D721Med (cell line): ENCODE data around the gene TMEM125.

ENCODE experiments used
- DNase-seq: peaks from one replicate; pipeline ENCODE4 v3.0.0; 2011; ENCODE audit warnings: low spot score; ENCODE audit not compliant: insufficient read length
- FAIRE-seq: peaks from 2 replicates; lab custom pipeline; 2011; peaks lifted over from hg19 to GRCh38; lab: Jason Lieb, UNC
- CTCF ChIP-seq: IDR thresholded peaks from 2 replicates; pipeline ENCODE4 v1.5.1; 2012; ENCODE audit warnings: mild to moderate bottlenecking, control low read depth; ENCODE audit not compliant: insufficient read depth; ENCODE audit errors: missing control alignments

The TMEM125 gene

GRCh38 chr1:43286115-43286514 lies 16.3 kb downstream of the TMEM125 start:
- TF ChIP-seq CTCF, result no peak
- DNase-seq (no peak), FAIRE-seq (no peak)

GRCh38 chr1:43286533-43286932 lies 16.8 kb downstream of the TMEM125 start:
- DNase-seq (no peak), FAIRE-seq (no peak)
- no peak for TF ChIP-seq CTCF

- FAIRE-seq, result no peak
These were observed 18.4 kb downstream of the TMEM125 start for GRCh38 chr1:43288058-43288784.

GRCh38 chr1:43288785-43289706 lies 19.3 kb downstream of the TMEM125 start:
- FAIRE-seq (no peak), DNase-seq (no peak)
- TF ChIP-seq CTCF, result no peak

More at GRCh38 chr1:43288058-43288784, 18.4 kb downstream of the TMEM125 start:
- DNase-seq, result no peak
- TF ChIP-seq CTCF, result no peak

- no peak for TF ChIP-seq CTCF
- DNase-seq, result no peak
- FAIRE-seq, result no peak
These were observed 22.4 kb downstream of the TMEM125 start for GRCh38 chr1:43292216-43292615.

- no peak for TF ChIP-seq CTCF
- DNase-seq (no peak), FAIRE-seq (no peak)
These were observed 22.9 kb downstream of the TMEM125 start for GRCh38 chr1:43292679-43293078.
